RWPE2 (cell line): ENCODE measurements around the gene CHD6.

Experiments
- ATAC-seq: fragments of 200-7000 bp; cut with Tn5 transposase; 3 replicates; pipeline ENCODE4 v1.9.1; 2021; ENCODE audit warnings: low read depth
- DNase-seq: peaks from one replicate; pipeline ENCODE4 v3.0.0-alpha.2; 2020; ENCODE audit warnings: low spot score
- H3K27ac ChIP-seq: fragments of 450-650 bp; 2 replicates; pipeline ENCODE4 v1.5.1; 2017; ENCODE audit warnings: mild to moderate bottlenecking; ENCODE audit not compliant: poor library complexity, severe bottlenecking
- H3K27me3 ChIP-seq: fragments of 250-450 bp; sonication (Bioruptor Pico); 2 replicates; pipeline ENCODE4 v1.5.1; 2021; ENCODE audit warnings: mild to moderate bottlenecking, moderate library complexity; ENCODE audit not compliant: insufficient read depth, poor library complexity, severe bottlenecking
- H3K36me3 ChIP-seq: fragments of 250-450 bp; sonication (Bioruptor Pico); 2 replicates; pipeline ENCODE4 v1.5.1; 2020; ENCODE audit warnings: low read depth, mild to moderate bottlenecking, moderate library complexity
- H3K4me1 ChIP-seq: fragments of 250-450 bp; sonication (Bioruptor Pico); 2 replicates; pipeline ENCODE4 v1.5.1; 2021; ENCODE audit warnings: mild to moderate bottlenecking, moderate library complexity; ENCODE audit not compliant: insufficient read depth, poor library complexity, severe bottlenecking
- H3K4me3 ChIP-seq: fragments of 250-450 bp; sonication (Bioruptor Pico); 2 replicates; pipeline ENCODE4 v1.5.1; 2021; ENCODE audit warnings: mild to moderate bottlenecking, moderate library complexity; ENCODE audit not compliant: severe bottlenecking
- H3K9me3 ChIP-seq: fragments of 250-450 bp; sonication (Bioruptor Pico); 2 replicates; pipeline ENCODE4 v1.5.1; 2021; ENCODE audit warnings: mild to moderate bottlenecking, moderate library complexity; ENCODE audit not compliant: severe bottlenecking
- TF ChIP-seq, protein P1 (sequence below): fragments of 450-650 bp; IDR thresholded peaks from one replicate; pipeline ENCODE4 v1.5.1; 2017; ENCODE audit warnings: mild to moderate bottlenecking, moderate library complexity; ENCODE audit not compliant: poor library complexity, severe bottlenecking

CHD6 gene

DNA sequence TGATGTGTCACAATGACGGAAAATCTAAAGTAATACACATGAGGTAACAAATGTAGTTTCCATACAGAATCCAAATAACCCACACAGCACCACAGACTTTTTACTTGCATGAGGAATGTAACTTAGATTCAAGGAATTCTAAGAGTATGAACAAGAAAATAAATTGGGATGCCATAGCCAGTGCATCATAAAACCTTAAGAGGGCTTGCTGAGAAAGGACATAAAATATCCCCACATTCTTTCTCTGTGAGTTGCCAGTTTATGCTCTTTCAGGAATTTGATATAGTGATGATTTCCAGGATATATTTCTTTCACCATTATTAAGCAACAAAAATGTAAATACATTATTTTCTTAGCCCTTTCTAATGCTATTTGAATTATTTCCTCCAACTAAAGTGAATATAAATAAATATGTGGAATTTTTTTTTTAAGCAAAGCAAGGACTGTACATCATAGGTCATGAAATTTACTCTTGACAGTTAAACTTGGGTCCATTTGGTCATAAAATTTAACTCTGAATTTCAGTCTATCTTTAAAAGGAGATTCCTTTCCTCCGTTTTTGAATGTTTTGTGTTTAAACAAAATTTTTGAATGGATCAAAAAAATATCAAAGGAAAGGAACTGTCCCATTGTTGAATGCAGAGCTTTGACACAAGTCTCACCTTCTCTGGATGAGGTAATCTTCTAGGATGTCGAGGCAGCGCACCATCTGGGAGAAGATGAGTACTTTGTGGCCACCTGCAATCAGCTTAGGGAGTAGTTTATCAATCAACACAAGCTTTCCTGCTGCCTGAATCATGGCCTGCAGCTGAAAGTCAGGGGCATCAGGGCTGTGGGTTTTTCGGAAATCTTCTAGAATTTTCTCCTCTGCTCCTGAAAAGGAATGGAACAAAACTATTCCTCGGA is 135.3 kb downstream of the CHD6 start:
- Histone ChIP-seq H3K4me3 (no peak overlapping the region), H3K27ac (peak overlapping the region; percentile 1), H3K27me3 (no peaks in the 10 kb centered on the region), H3K4me1 (no peaks in the 10 kb centered on the region), H3K36me3 (peaks cover 84% of the 10 kb centered on the region), H3K9me3 (no peaks in the 10 kb centered on the region)
- DNase-seq = no peak
- ATAC-seq = peak; percentile 76
- TF ChIP-seq, protein P1, sequence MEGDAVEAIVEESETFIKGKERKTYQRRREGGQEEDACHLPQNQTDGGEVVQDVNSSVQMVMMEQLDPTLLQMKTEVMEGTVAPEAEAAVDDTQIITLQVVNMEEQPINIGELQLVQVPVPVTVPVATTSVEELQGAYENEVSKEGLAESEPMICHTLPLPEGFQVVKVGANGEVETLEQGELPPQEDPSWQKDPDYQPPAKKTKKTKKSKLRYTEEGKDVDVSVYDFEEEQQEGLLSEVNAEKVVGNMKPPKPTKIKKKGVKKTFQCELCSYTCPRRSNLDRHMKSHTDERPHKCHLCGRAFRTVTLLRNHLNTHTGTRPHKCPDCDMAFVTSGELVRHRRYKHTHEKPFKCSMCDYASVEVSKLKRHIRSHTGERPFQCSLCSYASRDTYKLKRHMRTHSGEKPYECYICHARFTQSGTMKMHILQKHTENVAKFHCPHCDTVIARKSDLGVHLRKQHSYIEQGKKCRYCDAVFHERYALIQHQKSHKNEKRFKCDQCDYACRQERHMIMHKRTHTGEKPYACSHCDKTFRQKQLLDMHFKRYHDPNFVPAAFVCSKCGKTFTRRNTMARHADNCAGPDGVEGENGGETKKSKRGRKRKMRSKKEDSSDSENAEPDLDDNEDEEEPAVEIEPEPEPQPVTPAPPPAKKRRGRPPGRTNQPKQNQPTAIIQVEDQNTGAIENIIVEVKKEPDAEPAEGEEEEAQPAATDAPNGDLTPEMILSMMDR = no peak

DNA sequence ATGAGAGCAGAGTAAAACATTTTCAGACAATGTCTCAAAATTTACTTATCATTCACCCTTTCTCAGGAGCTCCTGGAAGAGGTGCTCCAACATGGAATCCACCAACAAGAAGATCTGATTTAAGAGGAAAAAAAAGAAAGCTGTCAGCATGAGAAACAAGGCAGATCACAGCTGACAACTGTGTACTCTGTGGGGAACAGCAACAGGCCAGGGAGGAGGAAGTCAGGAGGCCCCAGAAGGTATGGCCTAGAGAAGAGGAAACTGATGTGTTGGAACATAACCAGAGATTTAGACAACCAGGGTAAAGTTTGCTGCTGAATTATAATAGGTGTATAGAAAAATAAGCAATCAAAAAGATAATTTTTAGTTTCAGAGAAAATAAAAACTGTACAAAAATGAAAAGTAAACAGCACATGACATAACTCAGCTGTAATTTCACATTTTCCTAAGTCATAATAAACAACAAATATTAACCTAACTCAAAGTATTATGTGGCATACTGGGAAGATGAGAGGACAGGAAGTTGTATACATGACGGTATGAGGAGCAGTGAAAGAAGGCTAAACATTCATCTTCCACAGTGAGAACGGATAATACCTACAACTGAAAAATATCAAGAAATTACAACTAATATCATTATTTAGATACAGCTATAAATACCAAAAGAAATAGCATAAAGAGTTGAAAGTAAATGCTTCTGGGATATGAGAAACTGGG is 138.0 kb downstream of the CHD6 start:
- no peak for ATAC-seq
- Histone ChIP-seq H3K27me3 (no peaks in the 10 kb centered on the region), H3K9me3 (no peaks in the 10 kb centered on the region), H3K4me1 (no peaks in the 10 kb centered on the region), H3K27ac (no peak overlapping the region), H3K36me3 (peaks cover 66% of the 10 kb centered on the region), H3K4me3 (no peak overlapping the region)
- DNase-seq = no peak
- TF ChIP-seq, protein P1 = no peak

DNA sequence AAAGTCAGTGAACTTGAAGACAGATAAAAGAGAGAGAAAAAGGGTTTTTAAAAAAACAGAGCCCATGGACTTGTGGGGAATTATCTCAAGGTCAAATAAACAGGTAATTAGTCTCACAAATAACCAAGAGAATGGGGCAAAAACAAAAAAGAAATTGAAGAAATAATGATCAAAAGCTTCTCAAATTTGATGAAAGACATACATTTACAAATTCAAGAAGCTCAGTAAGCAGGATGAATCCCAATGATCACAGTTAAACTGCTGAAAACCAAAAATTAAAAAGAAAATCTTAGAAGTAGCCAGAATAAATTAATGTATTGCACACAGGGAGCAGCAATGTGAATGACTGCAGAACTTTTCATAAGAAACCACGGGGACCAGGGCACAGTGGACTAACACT is 139.1 kb downstream of the CHD6 start:
- H3K27me3 ChIP-seq = no peaks in the 10 kb centered on the region
- ATAC-seq (no peak), DNase-seq (no peak)
- no peak overlapping the region for H3K27ac ChIP-seq
- H3K9me3 ChIP-seq = no peaks in the 10 kb centered on the region
- H3K4me3 ChIP-seq = no peak overlapping the region
- H3K36me3 ChIP-seq = peaks cover 65% of the 10 kb centered on the region
- TF ChIP-seq, protein P1 = no peak
- no peaks in the 10 kb centered on the region for H3K4me1 ChIP-seq

DNA sequence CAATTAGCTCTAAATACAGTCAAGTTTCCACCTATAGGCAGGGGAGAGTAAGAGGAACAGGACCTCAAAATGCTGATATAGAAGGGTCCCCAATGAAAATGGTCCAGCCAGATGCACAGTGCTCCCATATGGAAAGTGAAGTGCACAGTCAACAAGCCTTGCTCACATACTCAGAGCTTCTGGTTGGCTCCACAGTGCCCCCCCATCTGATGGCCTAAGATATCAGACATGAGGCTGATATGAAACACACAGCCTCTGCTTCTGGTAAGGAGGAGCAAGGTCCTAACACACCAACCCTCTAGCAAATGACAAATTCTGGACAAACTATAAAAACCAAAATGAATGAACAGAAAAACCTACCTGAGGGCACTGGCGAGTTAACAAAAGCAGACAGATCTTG is 140.2 kb downstream of the CHD6 start:
- no peaks in the 10 kb centered on the region for H3K27me3 ChIP-seq
- no peaks in the 10 kb centered on the region for H3K4me1 ChIP-seq
- no peak for DNase-seq
- peaks cover 62% of the 10 kb centered on the region for H3K36me3 ChIP-seq
- no peak for ATAC-seq
- TF ChIP-seq, protein P1 = no peak
- H3K9me3 ChIP-seq = no peaks in the 10 kb centered on the region
- no peak overlapping the region for H3K27ac ChIP-seq
- no peak overlapping the region for H3K4me3 ChIP-seq
